ENCODE results near the gene CHST11. TPM values are rescaled to one million over a fixed set of nuclear protein-coding genes. Genes with fewer than 3 reads are reported as not detected.

CHST11 gene
- 10 to 100 TPM; 39.3 to 45.3 TPM for total RNA-seq

GRCh38 chr12:104456417-104456949 is at the start of gene CHST11:
Gene CHST11, plus strand, starts transcription at chr12:104456948.
- peak; percentile 86 for DNase-seq
- Mint-ChIP-seq H3K9me3 (no peaks in the 10 kb centered on the region), H3K27me3 (ENCODE audit: low read depth) (peaks cover 2% of the 10 kb centered on the region), H3K4me1 (ENCODE audit: low read depth) (peaks cover 28% of the 10 kb centered on the region), H3K27ac (peak within 1 kb of the TSS; percentile 94), H3K4me3 (peak within 1 kb of the TSS; percentile 97), H3K36me3 (ENCODE audit: low read depth) (peaks cover 8% of the 10 kb centered on the region)
- CTCF ChIA-PET, result interaction anchor here (1.4 to 2.1 kb wide), 4 partner anchors 22 to 596 kb away, joined by 3 to 7 read pairs (median 4); no protein-coding TSS in a partner anchor
- intact Hi-C loops (cut with micrococcal nuclease), result loop anchor here (1.0 to 5.0 kb wide), 8 partner anchors 74 to 474 kb away; partner anchors contain the start of gene TXNRD1

- Mint-ChIP-seq H3K27ac (no peak overlapping the region), H3K4me1 (ENCODE audit: low read depth) (peaks cover 10% of the 10 kb centered on the region), H3K27me3 (ENCODE audit: low read depth) (no peaks in the 10 kb centered on the region)
Observed at GRCh38 chr12:104407438-104407837, 49.3 kb upstream of the CHST11 start.

GRCh38 chr12:104407922-104408321 is 48.8 kb upstream of the CHST11 start:
- H3K4me1 Mint-ChIP-seq (ENCODE audit: low read depth), result peaks cover 14% of the 10 kb centered on the region
- peaks cover 1% of the 10 kb centered on the region for H3K36me3 Mint-ChIP-seq (ENCODE audit: low read depth)
- no peak for DNase-seq
- intact Hi-C loops (cut with micrococcal nuclease), result no loop called here
- CTCF ChIA-PET, result interaction anchor here (1.5 kb wide), 1 partner anchor 26 kb away, joined by 4 read pairs; no protein-coding TSS in a partner anchor
- H3K9me3 Mint-ChIP-seq, result no peaks in the 10 kb centered on the region
- H3K27me3 Mint-ChIP-seq (ENCODE audit: low read depth), result no peaks in the 10 kb centered on the region
- no peak overlapping the region for H3K27ac Mint-ChIP-seq
- no peak overlapping the region for H3K4me3 Mint-ChIP-seq

More at GRCh38 chr12:104407438-104407837, 49.3 kb upstream of the CHST11 start:
- Mint-ChIP-seq H3K36me3 (ENCODE audit: low read depth) (peaks cover 1% of the 10 kb centered on the region), H3K4me3 (no peak overlapping the region), H3K9me3 (no peaks in the 10 kb centered on the region)
- intact Hi-C loops (cut with micrococcal nuclease), result no loop called here
- CTCF ChIA-PET, result interaction anchor here (0.7 kb wide), 1 partner anchor 51 kb away, joined by 3 read pairs; no protein-coding TSS in a partner anchor
- DNase-seq, result no peak

GRCh38 chr12:104410326-104410725 is 46.4 kb upstream of the CHST11 start:
- peaks cover 1% of the 10 kb centered on the region for H3K36me3 Mint-ChIP-seq (ENCODE audit: low read depth)
- H3K4me3 Mint-ChIP-seq, result no peak overlapping the region
- CTCF ChIA-PET, result interaction anchor here (1.3 kb wide), 1 partner anchor 29 kb away, joined by 4 read pairs; no protein-coding TSS in a partner anchor
- intact Hi-C loops (cut with micrococcal nuclease), result no loop called here
- H3K27ac Mint-ChIP-seq, result no peak overlapping the region
- no peak for DNase-seq
- H3K4me1 Mint-ChIP-seq (ENCODE audit: low read depth), result peaks cover 14% of the 10 kb centered on the region
- no peaks in the 10 kb centered on the region for H3K9me3 Mint-ChIP-seq
- no peaks in the 10 kb centered on the region for H3K27me3 Mint-ChIP-seq (ENCODE audit: low read depth)

- no peak overlapping the region for H3K27ac Mint-ChIP-seq
- CTCF ChIA-PET, result interaction anchor here (1.3 kb wide), 1 partner anchor 29 kb away, joined by 4 read pairs; no protein-coding TSS in a partner anchor
- intact Hi-C loops (cut with micrococcal nuclease), result no loop called here
Observed at GRCh38 chr12:104410786-104411185, 46.0 kb upstream of the CHST11 start.

GRCh38 chr12:104411826-104412641 is 44.7 kb upstream of the CHST11 start:
- intact Hi-C loops (cut with micrococcal nuclease), result no loop called here
- peaks cover 1% of the 10 kb centered on the region for H3K36me3 Mint-ChIP-seq (ENCODE audit: low read depth)
- H3K4me1 Mint-ChIP-seq (ENCODE audit: low read depth), result peaks cover 14% of the 10 kb centered on the region
- no peak overlapping the region for H3K27ac Mint-ChIP-seq
- no peak for DNase-seq
- H3K4me3 Mint-ChIP-seq, result no peak overlapping the region
- no peaks in the 10 kb centered on the region for H3K9me3 Mint-ChIP-seq
- CTCF ChIA-PET, result interaction anchor here (0.6 to 1.0 kb wide), 2 partner anchors 30 to 75 kb away, joined by 3 to 4 read pairs; no protein-coding TSS in a partner anchor
- H3K27me3 Mint-ChIP-seq (ENCODE audit: low read depth), result no peaks in the 10 kb centered on the region

More at GRCh38 chr12:104410786-104411185, 46.0 kb upstream of the CHST11 start:
- Mint-ChIP-seq H3K36me3 (ENCODE audit: low read depth) (peaks cover 1% of the 10 kb centered on the region), H3K27me3 (ENCODE audit: low read depth) (no peaks in the 10 kb centered on the region), H3K9me3 (no peaks in the 10 kb centered on the region), H3K4me1 (ENCODE audit: low read depth) (peaks cover 14% of the 10 kb centered on the region), H3K4me3 (no peak overlapping the region)
- no peak for DNase-seq

- peaks cover 1% of the 10 kb centered on the region for H3K36me3 Mint-ChIP-seq (ENCODE audit: low read depth)
- H3K27ac Mint-ChIP-seq, result peak overlapping the region; percentile 65
- no peak for DNase-seq
- H3K9me3 Mint-ChIP-seq, result no peaks in the 10 kb centered on the region
- intact Hi-C loops (cut with micrococcal nuclease), result no loop called here
- peaks cover 14% of the 10 kb centered on the region for H3K4me1 Mint-ChIP-seq (ENCODE audit: low read depth)
- H3K27me3 Mint-ChIP-seq (ENCODE audit: low read depth), result no peaks in the 10 kb centered on the region
- no peak overlapping the region for H3K4me3 Mint-ChIP-seq
- CTCF ChIA-PET, result interaction anchor here (1.0 kb wide), 1 partner anchor 31 kb away, joined by 4 read pairs; no protein-coding TSS in a partner anchor
Observed at GRCh38 chr12:104412681-104413080, 44.1 kb upstream of the CHST11 start.

GRCh38 chr12:104413330-104413729 is 43.4 kb upstream of the CHST11 start:
- DNase-seq, result no peak
- Mint-ChIP-seq H3K36me3 (ENCODE audit: low read depth) (peaks cover 1% of the 10 kb centered on the region), H3K27me3 (ENCODE audit: low read depth) (no peaks in the 10 kb centered on the region), H3K27ac (no peak overlapping the region), H3K4me1 (ENCODE audit: low read depth) (peaks cover 14% of the 10 kb centered on the region), H3K4me3 (no peak overlapping the region), H3K9me3 (no peaks in the 10 kb centered on the region)
- intact Hi-C loops (cut with micrococcal nuclease), result no loop called here
- CTCF ChIA-PET, result interaction anchor here (1.0 kb wide), 1 partner anchor 32 kb away, joined by 4 read pairs; no protein-coding TSS in a partner anchor

- CTCF ChIA-PET, result interaction anchor here (0.6 kb wide), 1 partner anchor 14 kb away, joined by 6 read pairs; no protein-coding TSS in a partner anchor
- no peaks in the 10 kb centered on the region for H3K27me3 Mint-ChIP-seq (ENCODE audit: low read depth)
- peaks cover 1% of the 10 kb centered on the region for H3K36me3 Mint-ChIP-seq (ENCODE audit: low read depth)
- no peak overlapping the region for H3K4me3 Mint-ChIP-seq
- intact Hi-C loops (cut with micrococcal nuclease), result no loop called here
- DNase-seq, result no peak
- peaks cover 14% of the 10 kb centered on the region for H3K4me1 Mint-ChIP-seq (ENCODE audit: low read depth)
- no peak overlapping the region for H3K27ac Mint-ChIP-seq
- H3K9me3 Mint-ChIP-seq, result no peaks in the 10 kb centered on the region
Observed at GRCh38 chr12:104414581-104415341, 42.0 kb upstream of the CHST11 start.

GRCh38 chr12:104415342-104415980 is 41.3 kb upstream of the CHST11 start:
- peaks cover 1% of the 10 kb centered on the region for H3K36me3 Mint-ChIP-seq (ENCODE audit: low read depth)
- DNase-seq, result no peak
- H3K4me1 Mint-ChIP-seq (ENCODE audit: low read depth), result peaks cover 14% of the 10 kb centered on the region
- no peak overlapping the region for H3K4me3 Mint-ChIP-seq
- H3K27ac Mint-ChIP-seq, result no peak overlapping the region
- H3K9me3 Mint-ChIP-seq, result no peaks in the 10 kb centered on the region
- H3K27me3 Mint-ChIP-seq (ENCODE audit: low read depth), result no peaks in the 10 kb centered on the region
- CTCF ChIA-PET, result interaction anchor here (0.6 kb wide), 1 partner anchor 400 kb away, joined by 3 read pairs; no protein-coding TSS in a partner anchor
- intact Hi-C loops (cut with micrococcal nuclease), result no loop called here

- CTCF ChIA-PET, result interaction anchor here (0.6 kb wide), 1 partner anchor 401 kb away, joined by 3 read pairs; no protein-coding TSS in a partner anchor
- Mint-ChIP-seq H3K27me3 (ENCODE audit: low read depth) (no peaks in the 10 kb centered on the region), H3K4me1 (ENCODE audit: low read depth) (peaks cover 18% of the 10 kb centered on the region), H3K9me3 (no peaks in the 10 kb centered on the region), H3K4me3 (no peak overlapping the region), H3K27ac (no peak overlapping the region), H3K36me3 (ENCODE audit: low read depth) (peaks cover 1% of the 10 kb centered on the region)
- intact Hi-C loops (cut with micrococcal nuclease), result no loop called here
- DNase-seq, result no peak
Observed at GRCh38 chr12:104416136-104416535, 40.6 kb upstream of the CHST11 start.
